GM12865 (cell line): Measurements from ENCODE around the gene ZNF790.
A peak's percentile ranks its signal among the peaks of the same experiment; 100 is the strongest.
"Not testable (repeated sequence)": the region's sequence is repeated elsewhere in the genome, so short reads cannot be mapped to it uniquely, and the experiment has no call there.

Source experiments
- DNase-seq: peaks from one replicate; pipeline ENCODE4 v3.0.0; 2010; ENCODE audit warnings: low read depth
- H3K4me3 ChIP-seq: 2 replicates; pipeline ENCODE4 v1.5.1; 2011; ENCODE audit warnings: mild to moderate bottlenecking, low read depth, low read length, control low read depth
- CTCF ChIP-seq: IDR thresholded peaks from 2 replicates; pipeline ENCODE4 v1.5.1; 2011; ENCODE audit warnings: low read length, control low read depth, low read depth, inconsistent platforms; ENCODE audit not compliant: insufficient read depth; ENCODE audit errors: missing control alignments

Gene ZNF790

DNA sequence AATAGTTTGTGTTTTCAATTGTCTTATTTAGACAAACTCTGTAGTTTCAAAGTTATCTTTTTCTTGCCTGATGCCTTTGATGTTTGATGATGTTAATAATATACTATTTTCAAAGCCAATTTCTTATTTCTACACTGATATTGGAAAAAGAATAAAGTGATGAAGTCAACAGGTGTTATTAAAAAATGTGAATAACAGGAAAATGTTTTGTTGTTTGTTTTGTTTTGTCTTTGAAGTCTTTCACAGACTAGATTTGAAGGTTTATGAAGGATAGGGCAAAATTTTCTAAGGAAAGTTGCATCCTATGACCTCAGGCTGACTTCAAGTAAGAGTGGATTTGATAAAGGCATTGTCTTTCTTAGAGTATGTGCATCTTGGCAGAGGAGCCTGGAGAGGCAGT, 31.2 kb downstream of the ZNF790 start:
- no peak for DNase-seq
- no peak overlapping the region for H3K4me3 ChIP-seq
- TF ChIP-seq CTCF: no peak

DNA sequence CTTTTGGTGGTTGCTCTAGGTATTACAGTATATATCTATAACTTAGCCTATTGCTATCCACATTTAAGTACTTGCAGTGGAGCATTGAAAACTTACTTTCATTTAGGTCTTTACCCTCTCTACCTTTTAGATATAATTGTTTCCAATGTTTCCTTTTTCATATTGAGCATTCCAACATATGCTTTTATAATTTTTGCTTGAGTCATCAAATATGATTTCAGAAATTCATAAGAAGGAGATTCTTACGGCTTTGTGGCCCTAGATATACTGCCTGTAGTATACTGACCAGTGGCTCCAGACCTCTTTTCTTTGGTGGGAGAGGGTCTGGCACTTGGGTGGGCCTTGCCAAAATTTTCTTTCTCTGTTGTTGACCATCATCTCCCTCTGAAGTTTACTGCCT, 32.8 kb downstream of the ZNF790 start:
- H3K4me3 ChIP-seq: no peak overlapping the region
- no peak for TF ChIP-seq CTCF
- DNase-seq: no peak

DNA sequence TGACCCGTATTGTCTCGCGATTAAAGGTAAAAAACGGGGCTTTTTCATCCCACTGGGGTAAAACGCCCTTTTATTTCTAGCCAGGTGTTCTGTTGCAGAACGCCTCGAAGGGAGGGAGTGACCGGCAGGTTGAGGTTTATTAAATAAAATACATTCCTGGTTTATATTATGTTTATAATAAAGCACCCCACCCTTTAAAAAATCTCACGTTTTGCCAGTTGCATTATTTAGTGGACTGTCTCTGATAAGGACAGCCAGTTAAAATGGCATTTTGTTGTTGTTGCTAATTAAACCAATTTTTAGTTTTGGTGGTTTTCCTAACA, 40.4 kb downstream of the ZNF790 start:
- TF ChIP-seq CTCF: no peak
- no peak for DNase-seq
- peak overlapping the region; percentile 68 for H3K4me3 ChIP-seq

DNA sequence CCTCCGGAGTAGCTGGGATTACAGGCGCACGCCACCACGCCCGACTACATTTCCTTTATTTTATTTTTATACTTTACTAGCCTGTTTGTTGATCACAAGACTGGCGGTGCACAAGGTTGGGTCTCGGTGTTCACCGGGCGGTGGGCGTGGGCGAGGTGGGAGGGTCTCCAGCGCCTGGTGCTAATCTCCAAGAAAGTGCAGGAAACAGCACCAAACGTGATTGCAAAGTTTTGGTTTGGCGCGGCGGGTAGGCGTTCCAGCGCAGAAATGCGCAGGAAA, 41.5 kb downstream of the ZNF790 start:
- peak overlapping the region; percentile 45 for H3K4me3 ChIP-seq
- DNase-seq: no peak
- no peak for TF ChIP-seq CTCF

- peak; percentile 11 for DNase-seq
- H3K4me3 ChIP-seq: not testable (repeated sequence)
Measured at GRCh38 chr19:36791420-36792141, 46.6 kb downstream of the ZNF790 start.

GRCh38 chr19:36775768-36776167, 62.4 kb downstream of the ZNF790 start:
- H3K4me3 ChIP-seq: no peak overlapping the region
- DNase-seq: no peak
- TF ChIP-seq CTCF: no peak

- no peak for DNase-seq
- no peak for TF ChIP-seq CTCF
- peak overlapping the region; percentile 70 for H3K4me3 ChIP-seq
Measured at GRCh38 chr19:36773223-36773579, 65.0 kb downstream of the ZNF790 start.
